ENCODE measurements around the gene PCDHGA1.

Gene PCDHGA1

GRCh38 chr5:141493500-141494422 lies 163.4 kb downstream of the PCDHGA1 start:
- no peak for DNase-seq

DNA sequence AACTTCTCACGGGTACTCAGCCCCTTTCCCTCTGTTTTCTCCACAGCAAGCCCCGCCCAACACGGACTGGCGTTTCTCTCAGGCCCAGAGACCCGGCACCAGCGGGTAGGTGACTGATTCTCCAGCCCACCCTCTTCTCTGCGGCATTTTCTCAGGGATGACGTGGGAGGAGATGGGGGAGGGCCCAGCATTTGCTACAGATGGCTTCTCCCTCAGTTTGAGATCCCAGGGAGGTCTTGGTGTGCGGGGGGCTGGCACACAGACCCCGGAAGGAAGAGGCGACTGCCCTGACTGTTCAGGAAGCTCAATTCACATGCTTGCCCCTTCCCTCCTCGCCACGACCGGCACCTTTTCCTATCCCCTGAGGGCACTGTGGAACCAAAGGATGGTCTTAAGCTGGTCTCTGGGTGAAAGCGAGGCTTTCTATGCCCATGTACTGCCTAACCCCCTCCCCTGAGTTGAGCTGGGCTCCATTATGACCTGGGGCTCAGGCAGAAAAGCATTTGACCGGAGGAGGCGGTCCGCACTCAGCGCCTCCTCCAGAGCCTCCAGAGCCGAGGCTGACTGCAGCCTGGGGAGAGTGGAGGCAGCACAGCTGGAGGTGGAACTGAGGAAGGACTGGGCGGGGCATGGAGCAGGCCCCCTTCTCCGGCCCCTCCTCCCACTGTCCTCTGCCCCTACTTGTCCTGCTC lies 164.6 kb downstream of the PCDHGA1 start:
- DNase-seq = no peak

- DNase-seq = no peak
Measured at GRCh38 chr5:141495453-141495811, 165.1 kb downstream of the PCDHGA1 start.

GRCh38 chr5:141496038-141496437 lies 165.7 kb downstream of the PCDHGA1 start:
- DNase-seq = no peak

GRCh38 chr5:141501761-141502160 lies 171.4 kb downstream of the PCDHGA1 start:
- no peak for DNase-seq

DNA sequence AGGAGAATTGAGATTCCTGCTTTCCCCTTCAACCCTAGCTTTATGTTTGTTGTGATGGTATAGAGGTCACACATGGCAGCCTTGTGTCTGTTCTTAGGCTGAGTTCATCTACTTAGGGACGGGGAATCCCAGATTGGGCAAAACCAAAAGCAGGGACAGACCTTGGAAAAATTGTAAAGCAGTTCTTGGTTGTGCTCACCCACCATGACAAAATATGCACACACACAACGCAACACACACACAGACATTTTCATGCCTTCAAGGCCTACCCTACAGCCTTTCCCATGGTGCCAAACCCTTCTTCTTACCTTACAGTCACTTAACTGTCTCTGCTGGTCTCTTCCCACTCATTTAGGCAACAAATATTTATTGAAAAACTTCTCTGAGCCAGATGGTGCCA lies 173.4 kb downstream of the PCDHGA1 start:
- DNase-seq = no peak

DNA sequence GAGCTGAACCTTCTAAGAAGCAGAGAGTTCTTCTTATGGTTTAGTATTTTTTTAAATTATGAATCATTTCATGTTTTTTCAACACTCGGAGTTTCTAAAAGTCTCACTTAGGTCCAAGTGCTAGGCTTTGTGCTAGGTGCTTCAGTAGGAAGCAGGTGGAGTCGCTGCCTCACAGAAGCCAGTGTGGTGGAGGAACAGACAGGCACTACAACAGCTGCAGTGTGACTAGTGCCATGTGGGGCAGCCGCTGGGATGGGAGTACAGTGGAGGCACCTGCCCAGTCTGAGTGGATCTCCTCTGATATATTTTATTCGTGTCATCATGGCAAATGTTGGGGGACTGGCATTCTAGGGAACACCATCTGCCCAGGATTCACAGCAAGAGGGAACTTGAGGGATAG lies 173.9 kb downstream of the PCDHGA1 start:
- no peak for DNase-seq

DNA sequence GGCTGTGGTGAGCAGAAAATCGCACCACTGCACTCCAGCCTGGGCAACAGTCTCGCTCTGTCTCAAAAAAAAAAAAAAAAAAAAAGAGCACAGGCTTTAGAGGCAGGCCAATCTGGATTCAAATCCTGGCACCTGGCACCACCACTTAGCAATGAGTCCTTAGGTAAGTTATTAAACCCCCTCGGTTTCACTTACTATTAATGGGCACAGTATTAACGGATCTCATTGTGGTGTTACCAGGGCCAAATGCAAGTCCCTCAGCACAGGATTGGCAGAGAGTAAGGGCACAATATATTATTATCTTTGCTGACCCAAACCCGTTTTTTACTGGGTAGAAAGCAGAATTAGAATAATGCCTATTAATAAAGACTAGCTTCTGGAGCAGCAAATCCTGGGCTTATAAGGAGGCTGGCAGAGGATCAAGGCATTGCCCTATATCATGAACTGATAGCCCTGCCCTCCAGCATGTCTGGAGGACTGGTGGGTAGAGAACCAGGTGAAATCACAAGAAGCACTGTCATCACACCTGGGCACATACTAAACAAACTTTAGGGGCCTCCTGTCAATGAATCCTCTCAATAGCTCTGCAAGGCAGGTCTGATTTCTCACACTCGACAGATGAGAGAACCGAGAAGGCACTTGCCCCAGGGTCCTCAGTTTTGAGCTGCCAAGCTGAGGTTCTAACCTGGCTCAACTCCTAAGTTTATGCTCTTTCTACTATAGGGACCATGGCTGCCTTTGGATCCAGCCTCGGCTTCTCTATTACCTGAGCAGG lies 176.3 kb downstream of the PCDHGA1 start:
- DNase-seq = no peak

- DNase-seq = no peak
Measured at GRCh38 chr5:141507387-141508091, 177.2 kb downstream of the PCDHGA1 start.

DNA sequence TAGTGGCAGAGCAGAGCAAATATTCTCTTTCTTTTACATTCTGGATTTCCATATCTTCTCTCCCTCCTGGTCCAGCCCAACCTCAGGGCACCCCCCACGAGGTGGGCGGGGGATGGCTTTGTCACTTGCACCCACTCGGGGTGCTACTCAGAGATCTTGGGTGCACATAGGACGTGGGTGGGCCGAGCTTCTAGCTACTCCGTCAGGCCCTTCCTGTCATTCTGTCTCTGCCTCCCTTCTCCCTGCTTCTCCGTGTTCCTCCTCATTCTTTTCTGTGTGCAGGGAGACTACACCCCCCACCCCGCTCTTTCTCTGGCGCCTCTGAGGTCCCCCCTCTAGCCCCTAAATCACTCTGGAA lies 178.1 kb downstream of the PCDHGA1 start:
- DNase-seq = no peak

DNA sequence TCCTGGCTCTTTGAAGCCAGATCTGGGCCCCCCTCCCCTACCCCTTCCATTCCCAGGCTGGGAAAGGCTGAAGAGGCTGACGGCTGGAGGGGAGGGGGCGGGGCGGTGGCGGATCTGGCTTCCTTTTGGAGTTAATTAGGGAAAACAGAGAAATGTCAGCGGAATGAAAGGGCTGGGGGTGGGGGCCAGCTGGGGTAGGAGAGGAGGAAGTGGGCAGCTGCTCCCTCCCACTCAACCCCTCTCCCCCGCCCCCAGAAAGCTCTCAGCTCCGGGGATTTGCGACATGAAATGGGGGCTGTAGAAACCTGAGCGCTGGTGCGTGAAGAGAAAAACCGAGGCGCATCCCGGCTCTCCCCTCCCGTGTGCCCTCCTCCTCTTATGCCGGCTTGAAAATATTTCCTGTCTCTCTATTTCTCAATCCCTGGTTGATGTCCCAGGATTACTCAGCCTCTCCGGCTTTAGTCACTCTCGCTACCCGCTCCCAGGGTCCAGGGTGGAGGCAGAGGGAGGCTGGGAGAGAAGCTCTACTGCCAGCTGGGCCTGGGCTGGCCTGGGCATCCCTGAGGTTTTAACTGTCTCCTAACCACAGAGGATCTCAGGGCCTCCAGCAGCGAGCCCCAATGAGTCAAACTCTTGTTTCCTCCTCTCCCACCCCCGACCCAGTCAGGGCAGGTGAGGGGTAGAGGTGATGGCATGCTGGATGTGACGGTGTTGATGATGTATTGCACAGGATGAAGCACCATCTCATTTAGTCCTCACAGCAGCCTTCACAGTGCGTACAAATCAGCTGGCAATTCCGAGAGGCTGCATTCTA lies 178.7 kb downstream of the PCDHGA1 start:
- no peak for DNase-seq

DNA sequence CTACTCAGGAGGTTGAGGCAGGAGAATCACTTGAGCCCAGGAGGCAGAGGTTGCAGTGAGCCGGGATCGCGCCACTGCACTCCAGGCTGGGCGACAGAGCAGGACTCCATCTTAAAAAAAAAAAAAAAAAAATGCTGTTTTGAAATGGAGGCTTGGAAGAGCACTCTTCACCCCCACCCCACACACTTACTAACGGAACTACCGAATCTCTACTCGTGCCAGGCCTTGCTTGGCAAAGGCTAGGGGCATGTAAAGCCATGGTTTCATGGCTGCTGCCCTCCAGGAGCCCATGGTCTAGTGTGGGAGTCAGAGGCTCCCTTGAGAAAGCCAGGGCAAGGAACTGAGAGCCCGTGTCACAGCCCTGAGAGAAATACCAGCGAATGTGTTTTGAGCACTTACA lies 179.8 kb downstream of the PCDHGA1 start:
- no peak for DNase-seq

DNA sequence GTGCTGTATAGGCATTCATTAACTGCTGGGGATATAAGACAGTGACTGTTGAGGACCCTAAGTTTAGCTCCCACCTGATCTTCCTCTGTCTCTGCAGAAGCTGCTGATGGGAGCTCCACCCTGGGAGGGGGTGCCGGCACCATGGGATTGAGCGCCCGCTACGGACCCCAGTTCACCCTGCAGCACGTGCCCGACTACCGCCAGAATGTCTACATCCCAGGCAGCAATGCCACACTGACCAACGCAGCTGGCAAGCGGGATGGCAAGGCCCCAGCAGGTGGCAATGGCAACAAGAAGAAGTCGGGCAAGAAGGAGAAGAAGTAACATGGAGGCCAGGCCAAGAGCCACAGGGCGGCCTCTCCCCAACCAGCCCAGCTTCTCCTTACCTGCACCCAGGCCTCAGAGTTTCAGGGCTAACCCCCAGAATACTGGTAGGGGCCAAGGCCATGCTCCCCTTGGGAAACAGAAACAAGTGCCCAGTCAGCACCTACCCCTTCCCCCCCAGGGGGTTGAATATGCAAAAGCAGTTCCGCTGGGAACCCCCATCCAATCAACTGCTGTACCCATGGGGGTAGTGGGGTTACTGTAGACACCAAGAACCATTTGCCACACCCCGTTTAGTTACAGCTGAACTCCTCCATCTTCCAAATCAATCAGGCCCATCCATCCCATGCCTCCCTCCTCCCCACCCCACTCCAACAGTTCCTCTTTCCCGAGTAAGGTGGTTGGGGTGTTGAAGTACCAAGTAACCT lies 180.7 kb downstream of the PCDHGA1 start:
- DNase-seq = no peak

GRCh38 chr5:141511771-141512325 lies 181.5 kb downstream of the PCDHGA1 start:
- no peak for DNase-seq

DNA sequence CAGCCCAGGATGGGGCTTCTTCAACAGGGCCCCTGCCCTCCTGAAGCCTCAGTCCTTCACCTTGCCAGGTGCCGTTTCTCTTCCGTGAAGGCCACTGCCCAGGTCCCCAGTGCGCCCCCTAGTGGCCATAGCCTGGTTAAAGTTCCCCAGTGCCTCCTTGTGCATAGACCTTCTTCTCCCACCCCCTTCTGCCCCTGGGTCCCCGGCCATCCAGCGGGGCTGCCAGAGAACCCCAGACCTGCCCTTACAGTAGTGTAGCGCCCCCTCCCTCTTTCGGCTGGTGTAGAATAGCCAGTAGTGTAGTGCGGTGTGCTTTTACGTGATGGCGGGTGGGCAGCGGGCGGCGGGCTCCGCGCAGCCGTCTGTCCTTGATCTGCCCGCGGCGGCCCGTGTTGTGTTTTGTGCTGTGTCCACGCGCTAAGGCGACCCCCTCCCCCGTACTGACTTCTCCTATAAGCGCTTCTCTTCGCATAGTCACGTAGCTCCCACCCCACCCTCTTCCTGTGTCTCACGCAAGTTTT lies 182.1 kb downstream of the PCDHGA1 start:
- DNase-seq = peak; percentile 84

DNA sequence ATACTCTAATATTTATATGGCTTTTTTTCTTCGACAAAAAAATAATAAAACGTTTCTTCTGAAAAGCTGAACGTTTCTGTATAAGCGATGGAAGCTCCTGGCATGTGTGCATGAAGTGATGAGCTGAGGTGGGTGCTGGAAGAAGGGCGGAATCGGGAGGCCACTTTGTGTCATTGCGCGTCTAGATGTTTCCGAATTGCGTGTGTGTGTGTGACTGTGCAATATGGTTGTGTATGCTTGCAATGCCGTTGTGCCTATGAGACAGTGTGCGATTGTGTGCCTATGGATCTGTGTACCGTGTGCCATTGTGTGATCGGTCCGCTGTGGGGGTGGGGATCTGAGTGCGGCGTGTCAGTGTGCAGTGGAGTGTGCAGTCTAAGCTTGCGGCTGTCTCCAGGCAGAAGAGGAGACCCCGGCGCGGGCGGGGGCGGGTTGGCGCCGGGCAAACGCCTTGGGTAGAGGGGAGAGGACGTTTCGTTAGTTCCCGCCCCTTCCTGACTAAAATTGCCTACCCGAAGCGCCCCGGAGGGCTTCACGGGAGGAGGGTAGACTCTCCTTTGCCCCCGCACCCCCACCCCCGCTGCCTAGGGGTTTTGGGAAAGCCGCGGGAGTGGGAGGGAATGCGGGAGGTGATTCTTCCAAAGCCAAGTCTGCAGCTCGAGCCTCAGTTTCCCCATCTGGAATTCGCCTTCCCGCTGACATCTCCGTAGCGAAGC lies 182.8 kb downstream of the PCDHGA1 start:
- DNase-seq = peak; percentile 17

DNA sequence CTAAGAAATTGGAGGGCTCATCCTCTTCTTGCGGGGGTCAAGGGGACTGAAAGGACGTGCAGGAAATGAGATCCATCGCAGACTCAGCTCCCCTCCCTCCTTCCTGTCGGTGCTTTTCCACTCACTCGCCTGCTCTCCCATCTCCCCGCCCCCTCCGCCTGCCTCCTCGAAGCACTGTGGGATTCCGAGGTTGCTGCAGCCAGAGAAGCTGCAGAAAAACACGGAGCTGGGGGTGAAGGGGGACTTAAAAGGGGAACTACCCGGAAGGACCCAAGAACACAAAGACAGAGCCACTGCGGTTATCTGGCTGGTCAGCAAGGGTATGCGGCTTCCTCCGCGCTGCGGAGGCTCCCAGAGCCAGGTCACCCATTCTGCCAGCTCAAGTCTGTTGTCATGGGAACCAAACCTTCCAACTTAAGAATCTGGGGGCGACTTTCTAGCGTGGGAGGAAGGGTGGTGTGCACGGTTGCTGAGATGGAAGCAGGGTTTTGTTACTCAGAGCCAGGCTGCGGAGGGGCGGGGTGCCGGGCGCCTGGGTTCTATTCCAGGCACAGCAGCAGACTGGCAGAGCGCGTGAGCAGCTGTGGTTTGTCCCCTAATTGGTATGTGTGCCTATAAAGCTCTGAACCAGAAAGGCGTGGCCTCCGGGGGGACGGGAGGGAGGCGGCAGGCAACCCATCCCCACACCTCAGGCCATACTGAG lies 183.5 kb downstream of the PCDHGA1 start:
- peak; percentile 36 for DNase-seq

- DNase-seq = no peak
Measured at GRCh38 chr5:141514330-141515133, 184.2 kb downstream of the PCDHGA1 start.

Data from CD4-positive, alpha-beta T cell treated with Interleukin-10 for 1 hour (primary cell).